ENCODE data around the gene GP1BB.
"Not testable (repeated sequence)": the region's sequence is repeated elsewhere in the genome, so short reads cannot be mapped to it uniquely, and the experiment has no call there.

GP1BB gene

GRCh38 chr22:19714312-19715187, 8.8 kb upstream of the GP1BB start, which contains the start of gene SEPTIN5:
TSS of gene SEPTIN5 (plus strand) at chr22:19714503. CDS start at chr22:19714589, 86 bp downstream.
- DNase-seq (ENCODE audit: low read depth in 2 of 2): no peak

GRCh38 chr22:19715188-19715930, 8.0 kb upstream of the GP1BB start:
- DNase-seq (ENCODE audit: low read depth in 2 of 2): no peak

GRCh38 chr22:19716041-19716828, 7.1 kb upstream of the GP1BB start:
- no peak for DNase-seq (ENCODE audit: low read depth in 2 of 2)

DNA sequence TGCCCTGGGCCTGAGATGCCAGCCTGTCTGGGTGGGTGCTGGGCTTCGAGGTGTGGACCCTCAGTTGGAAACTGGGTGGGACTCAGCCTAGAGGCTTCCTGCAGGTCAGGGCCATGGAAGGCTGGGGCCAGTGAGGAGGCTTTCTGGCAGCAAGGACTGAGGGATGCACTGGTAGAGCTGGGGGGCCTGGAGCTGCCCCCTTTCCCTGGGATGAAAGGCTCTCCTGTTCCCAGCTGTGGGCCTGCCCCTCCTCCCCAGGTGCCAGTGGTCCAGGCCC, 6.6 kb upstream of the GP1BB start:
- no peak for DNase-seq (ENCODE audit: low read depth in 2 of 2)

- DNase-seq (ENCODE audit: low read depth in 2 of 2): no peak
Measured at GRCh38 chr22:19717181-19717580, 6.2 kb upstream of the GP1BB start.

- peak; percentile 64 to 66 for DNase-seq (ENCODE audit: low read depth in 2 of 2)
Measured at GRCh38 chr22:19717691-19718455, 5.5 kb upstream of the GP1BB start.

- no peak for DNase-seq (ENCODE audit: low read depth in 2 of 2)
Measured at GRCh38 chr22:19718456-19719049, 4.8 kb upstream of the GP1BB start.

DNA sequence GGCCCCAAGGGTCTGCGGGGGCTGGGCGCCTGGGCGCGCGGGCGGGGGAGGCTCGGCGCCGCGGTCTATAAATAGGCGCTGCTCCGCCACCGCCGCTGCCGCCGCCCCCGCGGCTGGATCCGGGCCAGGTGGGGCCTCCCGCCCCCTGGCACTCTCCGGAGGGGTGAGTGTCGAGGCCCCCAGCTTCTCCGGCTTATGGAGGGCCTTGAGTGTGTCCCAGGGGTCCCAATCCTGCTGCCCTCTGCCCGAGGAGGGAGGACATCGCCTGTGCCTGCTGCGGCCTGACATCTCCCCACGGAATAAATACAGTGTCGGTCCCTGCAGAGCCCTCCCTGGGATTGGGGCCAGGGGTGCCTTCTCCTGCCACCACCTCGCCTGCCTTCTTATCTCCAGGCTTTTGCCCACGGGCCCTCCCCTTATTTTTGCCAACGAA, 4.3 kb upstream of the GP1BB start:
- no peak for DNase-seq (ENCODE audit: low read depth in 2 of 2)

DNA sequence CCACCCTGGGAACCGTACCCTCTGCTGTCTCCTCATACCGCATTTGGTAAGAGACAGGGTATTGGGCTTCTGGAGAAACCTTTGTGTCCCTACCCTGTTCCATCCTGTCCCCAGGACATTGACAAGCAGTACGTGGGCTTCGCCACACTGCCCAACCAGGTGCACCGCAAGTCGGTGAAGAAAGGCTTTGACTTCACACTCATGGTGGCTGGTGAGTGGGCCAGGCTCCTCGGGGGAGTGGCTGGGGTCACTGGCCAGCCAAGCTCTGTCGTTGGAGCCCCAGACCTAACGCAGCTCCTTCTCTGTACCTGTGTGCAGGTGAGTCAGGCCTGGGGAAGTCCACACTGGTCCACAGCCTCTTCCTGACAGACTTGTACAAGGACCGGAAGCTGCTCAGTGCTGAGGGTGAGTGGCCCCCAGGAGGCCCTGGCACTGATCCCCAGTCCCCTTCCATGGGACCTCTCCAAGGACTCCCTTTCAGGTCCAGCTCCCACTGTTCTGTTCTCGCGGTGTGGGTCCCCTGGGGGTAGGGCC, 3.8 kb upstream of the GP1BB start:
- no peak for DNase-seq (ENCODE audit: low read depth in 2 of 2)

DNA sequence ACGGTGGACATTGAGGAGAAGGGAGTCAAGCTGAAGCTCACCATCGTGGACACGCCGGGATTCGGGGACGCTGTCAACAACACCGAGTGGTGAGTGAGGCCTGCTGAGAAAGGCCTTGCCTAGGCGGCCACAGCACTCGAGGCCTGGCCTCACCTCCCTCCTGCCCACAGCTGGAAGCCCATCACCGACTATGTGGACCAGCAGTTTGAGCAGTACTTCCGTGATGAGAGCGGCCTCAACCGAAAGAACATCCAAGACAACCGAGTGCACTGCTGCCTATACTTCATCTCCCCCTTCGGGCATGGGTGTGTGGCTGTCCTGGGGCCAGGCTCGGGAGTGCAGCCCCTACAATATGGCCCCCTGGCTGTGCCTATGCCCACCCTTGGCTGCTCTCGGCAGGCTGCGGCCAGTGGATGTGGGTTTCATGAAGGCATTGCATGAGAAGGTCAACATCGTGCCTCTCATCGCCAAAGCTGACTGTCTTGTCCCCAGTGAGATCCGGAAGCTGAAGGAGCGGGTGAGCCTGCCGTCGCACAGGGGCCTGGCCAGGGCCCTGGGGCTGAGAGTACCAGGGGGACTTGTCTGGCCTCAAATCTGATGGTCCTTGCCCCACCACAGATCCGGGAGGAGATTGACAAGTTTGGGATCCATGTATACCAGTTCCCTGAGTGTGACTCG, 3.0 kb upstream of the GP1BB start:
- no peak for DNase-seq (ENCODE audit: low read depth in 2 of 2)

DNA sequence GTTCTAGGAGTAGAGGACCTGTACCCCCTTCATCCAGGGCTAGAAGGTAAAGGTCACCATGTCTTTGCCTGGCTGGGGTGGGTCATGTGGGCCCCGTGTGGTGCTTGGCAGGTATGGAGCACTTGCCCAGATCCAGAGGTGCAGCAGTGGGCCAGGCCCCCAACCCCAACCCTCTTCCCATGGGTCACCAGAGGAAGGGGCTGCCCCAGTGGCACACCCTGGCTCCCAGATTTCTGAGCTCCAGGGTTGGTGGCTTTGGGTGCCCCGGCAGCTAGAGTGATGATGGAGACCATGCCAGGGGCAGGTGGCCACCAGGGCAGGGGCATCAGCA, 2.4 kb upstream of the GP1BB start:
- no peak for DNase-seq (ENCODE audit: low read depth in 2 of 2)

DNA sequence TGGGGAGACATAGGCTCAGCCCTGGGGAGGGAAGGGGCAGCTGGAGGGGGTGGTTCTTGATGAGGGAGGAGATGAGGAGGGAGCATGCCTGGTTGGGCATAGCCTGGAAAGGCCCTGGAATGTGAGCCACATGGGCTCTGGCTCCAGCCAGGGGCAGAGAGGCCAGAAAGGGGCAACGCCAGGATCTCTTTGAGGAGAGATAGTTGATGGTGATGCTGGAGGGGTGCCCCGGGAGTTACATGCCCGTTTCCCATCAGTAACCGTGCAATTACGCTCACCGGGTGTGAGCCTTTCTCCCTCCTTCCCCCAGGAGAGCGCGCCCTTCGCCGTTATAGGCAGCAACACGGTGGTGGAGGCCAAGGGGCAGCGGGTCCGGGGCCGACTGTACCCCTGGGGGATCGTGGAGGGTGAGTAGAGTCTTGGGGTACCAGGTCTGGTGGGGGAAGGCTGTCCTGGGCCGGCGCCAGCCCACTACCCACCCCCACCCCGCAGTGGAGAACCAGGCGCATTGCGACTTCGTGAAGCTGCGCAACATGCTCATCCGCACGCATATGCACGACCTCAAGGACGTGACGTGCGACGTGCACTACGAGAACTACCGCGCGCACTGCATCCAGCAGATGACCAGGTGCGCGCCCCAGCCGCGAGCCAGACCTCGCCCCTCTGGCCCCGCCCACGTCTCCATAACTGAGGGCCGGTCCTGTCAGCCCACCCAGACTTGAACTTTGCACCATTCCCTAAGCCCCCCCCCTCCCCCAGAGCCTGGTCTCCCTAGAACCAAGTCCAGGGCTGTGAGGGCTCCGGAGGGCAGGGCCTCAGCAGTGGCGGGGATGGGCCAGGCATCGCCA, 1.8 kb upstream of the GP1BB start:
- DNase-seq (ENCODE audit: low read depth in 2 of 2): no peak

DNA sequence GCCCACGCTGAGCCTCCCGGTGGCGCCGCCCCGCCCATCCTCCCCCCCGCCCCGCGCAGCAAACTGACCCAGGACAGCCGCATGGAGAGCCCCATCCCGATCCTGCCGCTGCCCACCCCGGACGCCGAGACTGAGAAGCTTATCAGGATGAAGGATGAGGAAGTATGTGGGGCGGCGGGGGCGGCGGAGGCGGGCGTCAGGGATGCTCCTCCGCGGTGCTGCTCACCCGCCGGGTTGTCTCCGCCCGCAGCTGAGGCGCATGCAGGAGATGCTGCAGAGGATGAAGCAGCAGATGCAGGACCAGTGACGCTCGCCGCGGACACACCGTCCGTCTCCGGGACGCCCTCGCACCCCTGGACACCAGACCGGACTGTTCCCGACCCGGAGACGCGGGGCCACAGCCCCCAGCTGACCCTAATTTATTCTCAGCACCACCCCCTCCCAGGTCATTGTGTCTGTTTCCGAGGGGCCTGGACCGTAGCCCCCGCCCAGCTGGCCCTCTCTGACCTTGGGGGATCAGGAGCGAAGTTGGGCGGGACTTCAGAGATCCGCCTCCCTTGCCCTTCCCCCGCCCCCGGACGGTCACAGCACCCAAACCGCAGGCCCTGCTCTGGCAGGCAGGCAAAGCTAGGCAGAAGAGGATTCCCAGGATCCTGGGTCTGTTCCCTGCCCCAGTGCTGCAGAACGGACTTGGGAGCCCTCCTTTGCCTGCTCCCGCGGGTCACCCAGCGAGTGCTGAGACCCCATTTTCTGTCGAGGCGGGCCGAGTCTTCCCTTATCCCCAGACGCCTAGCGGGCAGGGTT, 959 bp upstream of the GP1BB start:
- DNase-seq (ENCODE audit: low read depth in 2 of 2): no peak

DNA sequence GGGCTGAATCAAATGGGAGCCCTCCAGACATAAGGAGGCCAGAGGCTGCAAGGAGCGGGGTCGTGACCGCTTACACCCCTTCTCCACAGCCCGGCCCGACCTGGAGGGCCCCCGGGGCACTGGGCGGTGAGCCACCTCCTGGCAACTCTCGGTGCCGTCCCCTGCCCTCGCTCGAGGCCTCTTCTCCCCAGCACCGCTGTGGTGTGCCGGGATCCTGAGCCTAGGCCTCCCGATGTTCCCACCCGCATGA, 432 bp upstream of the GP1BB start:
- DNase-seq (ENCODE audit: low read depth in 2 of 2): no peak

GRCh38 chr22:19723983-19724827, 866 bp downstream of the GP1BB start:
- DNase-seq (ENCODE audit: low read depth in 2 of 2): no peak

GRCh38 chr22:19724927-19725661, 1.8 kb downstream of the GP1BB start:
- DNase-seq (ENCODE audit: low read depth in 2 of 2): no peak

DNA sequence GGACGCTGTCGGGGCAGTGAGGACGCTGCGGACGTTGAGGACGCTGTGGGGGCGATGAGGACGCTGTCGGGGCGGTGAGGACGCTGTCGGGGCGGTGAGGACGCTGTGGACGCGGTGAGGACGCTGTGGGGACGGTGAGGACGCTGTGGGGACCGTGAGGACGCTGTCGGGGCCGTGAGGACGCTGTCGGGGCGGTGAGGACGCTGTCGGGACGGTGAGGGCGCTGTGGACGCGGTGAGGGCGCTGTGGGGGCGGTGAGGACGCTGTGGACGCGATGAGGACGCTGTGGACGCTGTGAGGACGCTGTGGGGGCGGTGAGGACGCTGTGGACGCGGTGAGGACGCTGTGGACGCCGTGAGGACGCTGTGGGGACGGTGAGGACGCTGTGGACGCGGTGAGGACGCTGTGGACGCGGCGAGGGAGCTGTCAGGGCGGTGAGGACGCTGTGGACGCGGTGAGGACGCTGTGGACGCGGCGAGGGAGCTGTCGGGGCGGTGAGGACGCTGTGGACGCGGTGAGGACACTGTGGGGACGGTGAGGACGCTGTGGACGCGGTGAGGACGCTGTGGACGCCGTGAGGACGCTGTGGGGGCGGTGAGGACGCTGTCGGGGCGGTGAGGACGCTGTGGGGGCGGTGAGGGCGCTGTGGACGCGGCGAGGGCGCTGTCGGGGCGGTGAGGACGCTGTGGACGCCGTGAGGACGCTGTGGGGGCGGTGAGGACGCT, 2.9 kb downstream of the GP1BB start:
- not testable (repeated sequence) for DNase-seq (ENCODE audit: low read depth in 2 of 2)

Data from stimulated activated CD8-positive, alpha-beta memory T cell treated with anti-CD3 and anti-CD28 coated beads, Interleukin-2, amount 100 ng/mL, for 48 hours (primary cell).